ENCODE data around the gene SV2C. TPM values are rescaled to one million over a fixed set of nuclear protein-coding genes. Genes with fewer than 3 reads are reported as not detected.

SV2C gene
- total RNA-seq, 1 experiment from 2014 or later = not detected

- Histone ChIP-seq H3K9ac (ENCODE audit: low read length) (no peak overlapping the region), H3K9me2 (ENCODE audit: insufficient read depth) (no peaks in the 10 kb centered on the region), H3K36me3 (ENCODE audit: control insufficient read depth in 1 of 2, insufficient read depth in 2 of 2, low read length in 2 of 2) (no peaks in the 10 kb centered on the region), H3K79me2 (ENCODE audit: insufficient read depth, low read length) (no peaks in the 10 kb centered on the region), H2AFZ (ENCODE audit: low read depth, low read length, poor library complexity, severe bottlenecking) (no peak overlapping the region), H3K27ac (ENCODE audit: low read depth, low read length) (no peak overlapping the region), H3K4me1 (ENCODE audit: control insufficient read depth in 1 of 2, insufficient read depth in 2 of 2, low read length in 2 of 2) (no peaks in the 10 kb centered on the region), H3K4me2 (ENCODE audit: low read length) (no peak overlapping the region), H3K27me3 (ENCODE audit: insufficient read depth, low read length) (peaks cover 50% of the 10 kb centered on the region), H3K9me3 (ENCODE audit: control insufficient read depth in 1 of 2, insufficient read depth in 1 of 2, low read depth in 1 of 2, low read length in 2 of 2) (no peaks in the 10 kb centered on the region), H3K4me3 (replicated peaks in 1 of 2; ENCODE audit: low read depth in 1 of 2, low read length in 2 of 2) (no peak overlapping the region), H4K20me1 (ENCODE audit: insufficient read depth) (no peaks in the 10 kb centered on the region)
- intact Hi-C loops (cut with micrococcal nuclease) = no loop called here
- ChIA-PET POLR2A (no interaction called here), CTCF (interaction anchor here (0.9 kb wide), 1 partner anchor 23 kb away, joined by 3 read pairs; no protein-coding TSS in a partner anchor), RAD21 (ENCODE audit: low non-redundant PET in 1 of 2, low total read pairs in 2 of 2, uncharacterized antibody in 2 of 2, unreplicated experiment in 2 of 2) (no interaction called here)
- BruUV-seq (replicated peaks) = no TSS peak
- TF ChIP-seq TCF7L2 (IDR thresholded peaks at IDR 0.05; ENCODE audit: borderline replicate concordance, extremely low read depth, insufficient read depth, insufficient read length) = no peak
- no peak for TF ChIP-seq ZNF274 (IDR thresholded peaks at IDR 0.05; ENCODE audit: low read depth, low read length)
- no peak for TF ChIP-seq YY1 (IDR thresholded peaks at IDR 0.05; ENCODE audit: extremely low read depth, insufficient replicate concordance, low read depth, low read length)
- no peak for ATAC-seq
- no peak for DNase-seq (ENCODE audit: low read depth, low spot score)
Measured at GRCh38 chr5:76152161-76152560, 69.0 kb downstream of the SV2C start.

GRCh38 chr5:76152700-76153099 lies 69.5 kb downstream of the SV2C start:
- no peak overlapping the region for H3K9ac ChIP-seq (ENCODE audit: low read length)
- no TSS peak for BruUV-seq (replicated peaks)
- intact Hi-C loops (cut with micrococcal nuclease) = no loop called here

More at GRCh38 chr5:76152700-76153099, 69.5 kb downstream of the SV2C start:
- ChIA-PET POLR2A (no interaction called here), CTCF (interaction anchor here (0.9 kb wide), 1 partner anchor 22 kb away, joined by 3 read pairs; no protein-coding TSS in a partner anchor), RAD21 (ENCODE audit: low non-redundant PET in 1 of 2, low total read pairs in 2 of 2, uncharacterized antibody in 2 of 2, unreplicated experiment in 2 of 2) (no interaction called here)
- DNase-seq (ENCODE audit: low read depth, low spot score) (no peak), ATAC-seq (no peak)
- no peaks in the 10 kb centered on the region for H4K20me1 ChIP-seq (ENCODE audit: insufficient read depth)
- no peak for TF ChIP-seq SIN3A (IDR thresholded peaks at IDR 0.05; ENCODE audit: low read depth)
- no peak for TF ChIP-seq EGR1 (IDR thresholded peaks at IDR 0.05; ENCODE audit: low read depth)
- TF ChIP-seq EZH2phosphoT487 (IDR thresholded peaks at IDR 0.05; ENCODE audit: borderline replicate concordance) = no peak
- TF ChIP-seq ZFX (IDR thresholded peaks at IDR 0.05) = no peak
- TF ChIP-seq POLR2A (IDR thresholded peaks at IDR 0.05; ENCODE audit: borderline replicate concordance, extremely low read depth, insufficient read depth, insufficient read length) = no peak
- no peak for TF ChIP-seq TCF7L2 (IDR thresholded peaks at IDR 0.05; ENCODE audit: borderline replicate concordance, extremely low read depth, insufficient read depth, insufficient read length)
- TF ChIP-seq YY1 (IDR thresholded peaks at IDR 0.05; ENCODE audit: extremely low read depth, insufficient replicate concordance, low read depth, low read length) = no peak
- no peak for TF ChIP-seq CEBPB (IDR thresholded peaks at IDR 0.05; ENCODE audit: low read depth)
- TF ChIP-seq EZH2 (IDR thresholded peaks at IDR 0.05) = no peak
- no peak for TF ChIP-seq MAX (IDR thresholded peaks at IDR 0.05)
- no peak for TF ChIP-seq REST (IDR thresholded peaks at IDR 0.05; ENCODE audit: low read depth)
- TF ChIP-seq ZNF274 (IDR thresholded peaks at IDR 0.05; ENCODE audit: low read depth, low read length) = no peak
- TF ChIP-seq FOSL1 (IDR thresholded peaks at IDR 0.05; ENCODE audit: low read depth) = no peak
- no peak for TF ChIP-seq SP1 (IDR thresholded peaks at IDR 0.05; ENCODE audit: low read depth)
- TF ChIP-seq CTCF (IDR thresholded peaks at IDR 0.05 in 2 of 3, conservative IDR thresholded peaks at IDR 0.05 in 1 of 3; ENCODE audit: borderline replicate concordance in 1 of 3, insufficient read depth in 1 of 3, low read depth in 2 of 3, low read length in 2 of 3) = no peak
- no peak overlapping the region for H2AFZ ChIP-seq (ENCODE audit: low read depth, low read length, poor library complexity, severe bottlenecking)
- no peaks in the 10 kb centered on the region for H3K9me3 ChIP-seq (ENCODE audit: control insufficient read depth in 1 of 2, insufficient read depth in 1 of 2, low read depth in 1 of 2, low read length in 2 of 2)
- no peaks in the 10 kb centered on the region for H3K9me2 ChIP-seq (ENCODE audit: insufficient read depth)
- peaks cover 52% of the 10 kb centered on the region for H3K27me3 ChIP-seq (ENCODE audit: insufficient read depth, low read length)
- no peaks in the 10 kb centered on the region for H3K36me3 ChIP-seq (ENCODE audit: control insufficient read depth in 1 of 2, insufficient read depth in 2 of 2, low read length in 2 of 2)
- no peak overlapping the region for H3K4me2 ChIP-seq (ENCODE audit: low read length)
- H3K27ac ChIP-seq (ENCODE audit: low read depth, low read length) = no peak overlapping the region
- no peak overlapping the region for H3K4me3 ChIP-seq (replicated peaks in 1 of 2; ENCODE audit: low read depth in 1 of 2, low read length in 2 of 2)
- H3K4me1 ChIP-seq (ENCODE audit: control insufficient read depth in 1 of 2, insufficient read depth in 2 of 2, low read length in 2 of 2) = no peaks in the 10 kb centered on the region
- H3K79me2 ChIP-seq (ENCODE audit: insufficient read depth, low read length) = no peaks in the 10 kb centered on the region

Measured in HCT116 (cell line).